IPS-15b (cell line): Measurements from ENCODE around the gene GABARAPL1.
A peak's percentile ranks its signal among the peaks of the same experiment; 100 is the strongest.

Source experiments
- H3K27me3 ChIP-seq: one replicate; pipeline ENCODE4 v1.6.1; 2013; ENCODE audit warnings: low read length; ENCODE audit not compliant: control insufficient read depth, insufficient read depth
- H3K36me3 ChIP-seq: one replicate; pipeline ENCODE4 v1.6.1; 2013; ENCODE audit warnings: low read length; ENCODE audit not compliant: control insufficient read depth, insufficient read depth
- H3K4me1 ChIP-seq: one replicate; pipeline ENCODE4 v1.6.1; 2013; ENCODE audit warnings: mild to moderate bottlenecking, low read length; ENCODE audit not compliant: control insufficient read depth, insufficient read depth
- H3K4me3 ChIP-seq: one replicate; pipeline ENCODE4 v1.5.1; 2013; ENCODE audit warnings: low read depth, low read length
- H3K9ac ChIP-seq: one replicate; pipeline ENCODE4 v1.6.1; 2013; ENCODE audit warnings: low read depth, mild to moderate bottlenecking, low read length
- H3K9me3 ChIP-seq: one replicate; pipeline ENCODE4 v1.6.1; 2013; ENCODE audit warnings: mild to moderate bottlenecking, low read length; ENCODE audit not compliant: control insufficient read depth, insufficient read depth

GABARAPL1 gene

GRCh38 chr12:10212739-10213131 is at the start of gene GABARAPL1:
Gene GABARAPL1, plus strand, starts transcription at chr12:10212877. Its CDS starts 253 bp downstream, at chr12:10213130.
- H3K9ac ChIP-seq: peak within 1 kb of the TSS; percentile 93
- H3K9me3 ChIP-seq: no peaks in the 10 kb centered on the region
- H3K4me1 ChIP-seq: peaks cover 9% of the 10 kb centered on the region
- no peaks in the 10 kb centered on the region for H3K36me3 ChIP-seq
- no peaks in the 10 kb centered on the region for H3K27me3 ChIP-seq
- H3K4me3 ChIP-seq: peak within 1 kb of the TSS; percentile 95

- no peak overlapping the region for H3K4me3 ChIP-seq
- no peak overlapping the region for H3K9ac ChIP-seq
- H3K9me3 ChIP-seq: no peaks in the 10 kb centered on the region
- H3K4me1 ChIP-seq: no peaks in the 10 kb centered on the region
- H3K27me3 ChIP-seq: no peaks in the 10 kb centered on the region
- H3K36me3 ChIP-seq: no peaks in the 10 kb centered on the region
These were observed 49.6 kb upstream of the GABARAPL1 start for GRCh38 chr12:10163084-10163483.

- Histone ChIP-seq H3K9me3 (no peaks in the 10 kb centered on the region), H3K27me3 (no peaks in the 10 kb centered on the region), H3K9ac (no peak overlapping the region), H3K36me3 (no peaks in the 10 kb centered on the region), H3K4me3 (no peak overlapping the region), H3K4me1 (no peaks in the 10 kb centered on the region)
These were observed 47.3 kb upstream of the GABARAPL1 start for GRCh38 chr12:10165421-10165820.

- Histone ChIP-seq H3K4me3 (no peak overlapping the region), H3K4me1 (no peaks in the 10 kb centered on the region), H3K36me3 (no peaks in the 10 kb centered on the region), H3K9me3 (no peaks in the 10 kb centered on the region), H3K27me3 (no peaks in the 10 kb centered on the region), H3K9ac (no peak overlapping the region)
These were observed 45.1 kb upstream of the GABARAPL1 start for GRCh38 chr12:10167599-10167998.

GRCh38 chr12:10169104-10169503 is 43.6 kb upstream of the GABARAPL1 start:
- no peaks in the 10 kb centered on the region for H3K4me1 ChIP-seq
- H3K36me3 ChIP-seq: no peaks in the 10 kb centered on the region
- H3K4me3 ChIP-seq: no peak overlapping the region
- H3K27me3 ChIP-seq: no peaks in the 10 kb centered on the region
- no peaks in the 10 kb centered on the region for H3K9me3 ChIP-seq
- H3K9ac ChIP-seq: no peak overlapping the region

GRCh38 chr12:10170216-10170615 is 42.5 kb upstream of the GABARAPL1 start:
- Histone ChIP-seq H3K4me3 (no peak overlapping the region), H3K27me3 (no peaks in the 10 kb centered on the region), H3K4me1 (no peaks in the 10 kb centered on the region), H3K9me3 (no peaks in the 10 kb centered on the region), H3K36me3 (no peaks in the 10 kb centered on the region), H3K9ac (no peak overlapping the region)

- Histone ChIP-seq H3K4me1 (no peaks in the 10 kb centered on the region), H3K4me3 (no peak within 1 kb of the TSS), H3K27me3 (no peaks in the 10 kb centered on the region), H3K9ac (no peak within 1 kb of the TSS), H3K36me3 (no peaks in the 10 kb centered on the region), H3K9me3 (no peaks in the 10 kb centered on the region)
These were observed 40.5 kb upstream of the GABARAPL1 start, which contains the start of gene OLR1 for GRCh38 chr12:10171973-10172728. Gene OLR1, minus strand, starts transcription at chr12:10172132. Its CDS starts 55 bp downstream, at chr12:10172077.

- no peak overlapping the region for H3K9ac ChIP-seq
- peaks cover 2% of the 10 kb centered on the region for H3K4me1 ChIP-seq
These were observed 37.6 kb upstream of the GABARAPL1 start for GRCh38 chr12:10174986-10175614.

GRCh38 chr12:10175846-10176636 is 36.6 kb upstream of the GABARAPL1 start:
- Histone ChIP-seq H3K4me1 (peaks cover 2% of the 10 kb centered on the region), H3K4me3 (no peak overlapping the region), H3K9ac (no peak overlapping the region), H3K36me3 (no peaks in the 10 kb centered on the region), H3K27me3 (no peaks in the 10 kb centered on the region), H3K9me3 (no peaks in the 10 kb centered on the region)

More at GRCh38 chr12:10174986-10175614, 37.6 kb upstream of the GABARAPL1 start:
- H3K27me3 ChIP-seq: no peaks in the 10 kb centered on the region
- H3K4me3 ChIP-seq: no peak overlapping the region
- no peaks in the 10 kb centered on the region for H3K9me3 ChIP-seq
- no peaks in the 10 kb centered on the region for H3K36me3 ChIP-seq

- no peaks in the 10 kb centered on the region for H3K27me3 ChIP-seq
- H3K9ac ChIP-seq: no peak within 1 kb of the TSS
- no peaks in the 10 kb centered on the region for H3K9me3 ChIP-seq
- no peak within 1 kb of the TSS for H3K4me3 ChIP-seq
- H3K36me3 ChIP-seq: no peaks in the 10 kb centered on the region
- H3K4me1 ChIP-seq: peaks cover 4% of the 10 kb centered on the region
These were observed 33.9 kb upstream of the GABARAPL1 start, which contains the start of gene TMEM52B for GRCh38 chr12:10178821-10179220. Gene TMEM52B, plus strand, starts transcription at chr12:10179032. Its CDS starts 543 bp downstream, at chr12:10179575.

GRCh38 chr12:10179776-10180181 is 32.9 kb upstream of the GABARAPL1 start:
- Histone ChIP-seq H3K9me3 (no peaks in the 10 kb centered on the region), H3K4me1 (peaks cover 4% of the 10 kb centered on the region), H3K36me3 (no peaks in the 10 kb centered on the region), H3K27me3 (no peaks in the 10 kb centered on the region), H3K9ac (no peak overlapping the region), H3K4me3 (no peak overlapping the region)
